Right forelimb (tissue), 1 donor: ENCODE data around the gene POC1B.

ENCODE experiments used
- DNase-seq: peaks from one replicate; pipeline ENCODE4 v3.0.0-alpha.2; 2018

Gene POC1B

DNA sequence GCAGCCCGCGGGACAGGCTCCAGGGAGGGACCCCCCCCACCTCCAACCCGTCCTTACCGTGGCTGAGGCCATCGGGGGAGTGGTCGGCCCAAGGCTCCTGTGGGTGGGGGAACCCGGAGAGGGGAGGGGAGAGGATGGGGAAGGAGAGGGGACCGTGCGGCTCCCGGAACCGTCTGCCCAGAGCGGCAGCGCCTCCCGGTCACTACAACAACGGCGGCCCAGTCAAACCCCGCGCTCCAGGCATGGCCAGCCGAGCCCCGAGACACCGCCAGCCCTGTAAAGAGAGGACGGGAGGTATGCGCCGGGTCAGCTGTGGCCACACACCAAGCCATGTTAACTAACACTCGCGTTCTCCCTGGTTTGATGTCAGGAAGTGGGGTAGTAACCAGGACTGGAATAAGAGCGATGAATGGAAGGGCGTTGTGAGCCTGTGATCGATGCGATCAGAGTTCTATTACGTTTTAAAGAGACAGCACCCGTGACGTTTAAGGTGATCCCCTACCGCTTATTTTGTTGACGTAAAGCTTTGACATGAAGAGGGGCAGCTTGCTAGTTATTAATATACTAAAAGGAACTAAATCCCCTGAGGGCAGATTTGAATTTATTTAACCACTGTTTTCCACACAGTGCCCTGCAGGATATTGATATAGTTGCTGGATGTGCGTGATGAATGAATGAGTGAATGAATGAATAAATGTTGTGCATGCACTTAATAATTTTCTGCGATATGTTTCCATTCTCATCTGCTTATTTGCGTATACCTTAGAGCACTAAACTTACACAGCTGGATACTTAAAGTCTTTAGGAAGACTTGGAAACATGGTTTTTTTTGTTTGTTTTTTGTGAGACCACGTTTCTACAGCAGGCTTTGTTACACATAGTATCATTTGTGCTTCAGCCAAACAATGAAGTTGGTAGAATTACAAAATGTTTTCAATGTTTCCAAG lies at the start of gene POC1B:
POC1B (minus strand) TSS at position 224 of the 947 bp plus-strand sequence; CDS start at position 72, 152 bp downstream.
- DNase-seq: peak; percentile 90

- DNase-seq: no peak
These were observed 49.5 kb upstream of the POC1B start for GRCh38 chr12:89575374-89575773.

DNA sequence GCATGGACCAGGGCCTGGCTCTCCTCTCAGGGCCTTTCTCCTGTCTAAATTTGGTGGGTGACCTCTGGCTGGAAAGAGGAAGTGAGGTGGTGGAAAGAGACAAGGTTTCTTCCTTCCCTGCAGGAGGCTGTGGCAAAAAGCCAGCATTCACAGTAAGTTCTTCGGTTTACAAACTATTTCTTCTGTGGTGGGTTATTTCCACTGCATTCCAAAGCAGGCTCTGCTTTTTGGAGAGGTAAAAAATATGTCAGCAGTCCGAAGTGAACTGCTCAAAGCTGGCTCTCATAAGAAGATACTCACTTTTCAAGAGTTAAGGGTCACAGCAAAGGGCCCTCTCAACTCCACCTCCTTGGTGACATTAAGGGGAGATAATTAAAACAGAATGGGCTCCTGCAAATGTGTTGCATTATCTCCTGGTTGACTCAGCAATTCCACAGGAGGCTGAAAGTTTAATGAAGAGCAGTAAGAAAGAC lies 48.9 kb upstream of the POC1B start:
- no peak for DNase-seq

GRCh38 chr12:89573051-89573810 lies 47.4 kb upstream of the POC1B start:
- no peak for DNase-seq

DNA sequence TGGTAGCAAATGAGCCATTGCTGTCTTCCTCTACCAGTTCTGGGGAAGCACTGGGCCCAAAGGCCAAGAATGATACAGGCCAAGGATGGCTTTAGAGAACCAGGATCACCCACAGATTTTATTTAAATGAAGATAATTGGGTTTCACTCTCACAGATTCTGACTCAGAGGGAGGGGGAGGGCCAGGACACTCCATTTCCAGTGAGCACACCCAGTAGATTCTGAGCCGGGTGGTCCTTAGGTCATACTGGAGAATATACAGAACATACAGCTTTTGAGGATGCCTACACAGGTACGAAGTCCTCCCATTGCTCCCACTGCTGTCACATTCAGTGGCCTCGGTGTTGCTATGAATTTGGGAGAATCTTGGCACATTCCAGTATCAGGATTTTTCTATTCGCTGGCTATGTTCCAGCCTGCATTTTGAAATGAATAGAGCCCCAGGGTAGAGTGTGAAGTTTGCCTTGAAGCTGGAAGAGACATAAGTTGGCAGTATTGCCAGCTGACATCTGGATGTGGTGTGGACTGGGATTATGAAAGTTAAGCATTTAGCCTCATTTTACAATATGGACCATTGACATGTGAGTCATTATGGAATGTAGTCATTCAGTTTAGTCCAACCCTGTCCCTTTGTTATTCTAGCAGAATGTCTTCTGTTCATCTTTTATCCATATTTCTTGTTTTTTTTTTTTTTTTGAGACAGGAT lies 45.8 kb upstream of the POC1B start:
- no peak for DNase-seq

- DNase-seq: no peak
These were observed 42.6 kb upstream of the POC1B start for GRCh38 chr12:89568484-89568883.

- DNase-seq: no peak
These were observed 41.9 kb upstream of the POC1B start for GRCh38 chr12:89567691-89568239.

DNA sequence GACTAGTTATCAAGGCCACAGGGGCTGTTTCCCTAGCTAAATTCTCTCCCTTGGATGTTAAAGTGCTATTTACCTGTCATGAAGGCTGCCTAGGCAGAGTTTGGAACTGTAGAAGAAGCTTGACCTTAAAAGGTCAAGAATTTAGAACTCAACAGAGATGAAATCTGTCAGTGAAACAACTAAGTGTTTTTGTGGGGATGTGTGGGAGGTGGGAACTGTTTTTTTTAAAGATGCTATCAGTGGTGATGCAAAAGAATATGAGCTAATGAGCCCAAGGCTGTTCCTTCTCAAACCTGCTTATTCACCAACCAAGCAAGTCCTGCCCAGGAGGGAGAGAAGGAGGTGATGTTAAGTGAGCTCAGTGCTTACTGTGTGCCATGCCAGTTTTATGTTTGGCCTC lies 40.8 kb upstream of the POC1B start:
- no peak for DNase-seq

- no peak for DNase-seq
These were observed 39.2 kb upstream of the POC1B start for GRCh38 chr12:89565002-89565401.

DNA sequence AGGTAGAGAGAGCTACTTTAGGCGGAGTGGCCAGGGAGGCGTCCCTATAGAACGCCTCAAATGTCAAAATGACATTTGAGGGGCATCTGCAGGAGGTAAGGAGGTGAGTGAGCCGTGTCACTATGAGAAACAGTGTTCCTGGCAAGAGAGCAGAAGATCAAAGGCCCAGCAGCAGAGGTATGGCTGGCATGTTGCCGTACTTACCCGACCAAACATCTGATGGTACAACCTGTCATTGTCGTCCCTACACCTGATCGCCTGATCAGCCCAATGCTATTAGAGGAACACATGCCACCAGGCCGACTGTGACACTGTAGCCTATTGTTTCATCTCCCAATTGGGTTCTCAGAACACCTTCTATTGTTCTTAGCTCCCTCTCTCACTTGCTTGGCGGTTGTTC lies 33.9 kb upstream of the POC1B start:
- no peak for DNase-seq

GRCh38 chr12:89556976-89557375 lies 31.1 kb upstream of the POC1B start:
- DNase-seq: no peak

GRCh38 chr12:89552376-89552775 lies 26.5 kb upstream of the POC1B start:
- DNase-seq: no peak

- no peak for DNase-seq
These were observed 25.9 kb upstream of the POC1B start for GRCh38 chr12:89551747-89552146.

DNA sequence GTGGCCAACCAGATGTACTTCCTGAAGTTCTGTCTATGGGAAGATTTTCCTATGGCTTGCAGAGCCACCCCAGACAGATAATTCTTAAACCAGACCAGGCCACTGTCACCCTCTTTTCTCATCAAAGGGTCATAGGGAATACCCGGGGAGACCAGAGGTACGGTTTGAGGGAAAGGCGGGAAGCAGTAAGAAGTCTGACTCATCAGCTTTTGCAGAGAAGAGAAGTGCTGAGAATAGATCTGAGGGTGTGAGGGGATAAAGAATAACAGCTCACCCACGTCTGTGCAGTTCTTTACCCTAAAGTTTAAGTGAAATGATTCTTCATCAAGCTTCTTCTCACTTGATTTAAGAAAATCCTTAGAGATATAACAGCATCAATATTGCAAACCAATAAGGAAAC lies 21.3 kb upstream of the POC1B start:
- no peak for DNase-seq

GRCh38 chr12:89546151-89546550 lies 20.3 kb upstream of the POC1B start:
- DNase-seq: no peak

- peak; percentile 61 for DNase-seq
These were observed 18.9 kb upstream of the POC1B start for GRCh38 chr12:89544681-89545184.

DNA sequence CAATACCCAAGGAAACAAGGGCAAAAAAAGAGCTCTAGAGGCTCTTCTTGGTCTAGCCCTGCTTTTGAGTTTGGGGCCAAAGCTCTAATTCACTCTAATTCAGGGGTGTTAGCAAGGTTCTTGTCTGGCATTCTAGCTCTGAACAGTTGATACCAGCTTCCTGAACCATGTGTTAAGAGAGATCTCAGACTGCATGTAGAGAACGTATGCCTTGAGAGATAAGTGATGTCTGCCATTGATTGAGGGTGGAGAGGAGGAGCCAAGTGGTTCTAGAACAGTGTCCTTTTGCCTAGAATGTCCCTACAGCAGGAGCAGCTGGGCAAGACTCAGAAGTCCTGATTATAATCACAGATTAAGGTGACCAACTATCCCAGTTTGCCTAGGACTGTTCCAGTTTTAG lies 18.2 kb upstream of the POC1B start:
- no peak for DNase-seq

- DNase-seq: peak; percentile 69
These were observed 17.2 kb upstream of the POC1B start for GRCh38 chr12:89542912-89543592.

- DNase-seq: no peak
These were observed 16.4 kb upstream of the POC1B start for GRCh38 chr12:89542236-89542635.

- DNase-seq: no peak
These were observed 14.7 kb upstream of the POC1B start for GRCh38 chr12:89540586-89540985.

GRCh38 chr12:89539426-89540223 lies 13.8 kb upstream of the POC1B start:
- DNase-seq: no peak
